ENCODE results near the gene CDC45.

The CDC45 gene

GRCh38 chr22:19461506-19461905, 18.2 kb upstream of the CDC45 start:
- Histone ChIP-seq H3K4me1 (ENCODE audit: control insufficient read depth, insufficient read depth, low read length) (no peaks in the 10 kb centered on the region), H3K4me3 (ENCODE audit: low read depth, low read length) (no peak overlapping the region), H3K36me3 (ENCODE audit: control insufficient read depth in 2 of 2, insufficient read depth in 1 of 2, low read length in 2 of 2) (peaks cover 12 to 96% of the 10 kb centered on the region in 2 experiments; a peak in 2 of 3 replicates), H3K9me3 (ENCODE audit: control insufficient read depth, insufficient read depth, low read depth, low read length) (no peaks in the 10 kb centered on the region), H3K27ac (ENCODE audit: extremely low read depth, low read depth, low read length) (no peak overlapping the region)
- ChIA-PET POLR2A (no interaction called here), CTCF (interaction anchor here (0.8 to 5.8 kb wide), 2 partner anchors 13 to 168 kb away, joined by 3 to 27 read pairs; no protein-coding TSS in a partner anchor)
- no peak for TF ChIP-seq ZNF639 (tag by site-specific recombination; IDR thresholded peaks at IDR 0.05)
- no peak for TF ChIP-seq ZFP41 (tag by site-specific recombination; IDR thresholded peaks at IDR 0.05; ENCODE audit: borderline replicate concordance)
- TF ChIP-seq ZNF221 (tag by site-specific recombination; IDR thresholded peaks at IDR 0.05; ENCODE audit: borderline replicate concordance) = no peak
- no peak for TF ChIP-seq ZNF211 (tag by site-specific recombination; IDR thresholded peaks at IDR 0.05; ENCODE audit: low read depth)
- no peak for TF ChIP-seq ZNF514 (tag by site-specific recombination; IDR thresholded peaks at IDR 0.05)
- no peak for TF ChIP-seq ZNF114 (tag by site-specific recombination; IDR thresholded peaks at IDR 0.05)
- TF ChIP-seq BCL11A (tag by site-specific recombination; IDR thresholded peaks at IDR 0.05; ENCODE audit: low read depth) = no peak
- no peak for TF ChIP-seq ZBTB10 (tag by site-specific recombination; IDR thresholded peaks at IDR 0.05)
- TF ChIP-seq IKZF3 (tag by site-specific recombination; IDR thresholded peaks at IDR 0.05) = no peak
- no peak for TF ChIP-seq ZNF394 (tag by site-specific recombination; IDR thresholded peaks at IDR 0.05; ENCODE audit: borderline replicate concordance)
- no peak for TF ChIP-seq ZNF600 (tag by site-specific recombination; IDR thresholded peaks at IDR 0.05)
- no peak for TF ChIP-seq ZNF747 (tag by site-specific recombination; IDR thresholded peaks at IDR 0.05)
- no peak for TF ChIP-seq ZNF529 (tag by site-specific recombination; IDR thresholded peaks at IDR 0.05; ENCODE audit: insufficient replicate concordance)
- TF ChIP-seq BCL6B (tag by site-specific recombination; IDR thresholded peaks at IDR 0.05) = no peak
- no peak for TF ChIP-seq ZBTB48 (tag by site-specific recombination; IDR thresholded peaks at IDR 0.05)
- no peak for TF ChIP-seq ZNF76 (tag by site-specific recombination; IDR thresholded peaks at IDR 0.05; ENCODE audit: borderline replicate concordance, low read depth)
- TF ChIP-seq ZSCAN18 (tag by site-specific recombination; IDR thresholded peaks at IDR 0.05) = no peak
- TF ChIP-seq YY1 (tag by site-specific recombination; IDR thresholded peaks at IDR 0.05) = no peak
- no peak for TF ChIP-seq PRDM10 (tag by site-specific recombination; IDR thresholded peaks at IDR 0.05)

Data from HEK293 (cell line).